Activated CD8-positive, alpha-beta memory T cell treated with anti-CD3 and anti-CD28 coated beads, Interleukin-2, amount 50 U/mL, for 24 hours (primary cell): ENCODE measurements around the gene DNPH1.

Experiments used
- DNase-seq: peaks from one replicate; pipeline ENCODE4 v3.0.0-alpha.2; 2020; ENCODE audit errors: extremely low read depth

The DNPH1 gene

GRCh38 chr6:43215066-43215465 is 14.2 kb downstream of the DNPH1 start:
- DNase-seq: no peak

GRCh38 chr6:43213431-43213830 is 15.8 kb downstream of the DNPH1 start:
- no peak for DNase-seq

- no peak for DNase-seq
These were observed 17.3 kb downstream of the DNPH1 start for GRCh38 chr6:43211955-43212354.

- no peak for DNase-seq
These were observed 22.0 kb downstream of the DNPH1 start for GRCh38 chr6:43207286-43207685.

GRCh38 chr6:43205849-43206248 is 23.4 kb downstream of the DNPH1 start:
- no peak for DNase-seq

- DNase-seq: no peak
These were observed 24.8 kb downstream of the DNPH1 start for GRCh38 chr6:43204271-43205105.

GRCh38 chr6:43203718-43204095 is 25.6 kb downstream of the DNPH1 start:
- no peak for DNase-seq

GRCh38 chr6:43203029-43203717 is 26.1 kb downstream of the DNPH1 start:
- DNase-seq: no peak

GRCh38 chr6:43202451-43202850 is 26.8 kb downstream of the DNPH1 start:
- no peak for DNase-seq

- no peak for DNase-seq
These were observed 28.7 kb downstream of the DNPH1 start for GRCh38 chr6:43200541-43200940.

- DNase-seq: no peak
These were observed 29.4 kb downstream of the DNPH1 start for GRCh38 chr6:43199912-43200311.

GRCh38 chr6:43196337-43196736 is 32.9 kb downstream of the DNPH1 start:
- DNase-seq: no peak

- no peak for DNase-seq
These were observed 35.4 kb downstream of the DNPH1 start for GRCh38 chr6:43193929-43194328.

- no peak for DNase-seq
These were observed 36.4 kb downstream of the DNPH1 start for GRCh38 chr6:43192911-43193310.

- no peak for DNase-seq
These were observed 39.4 kb downstream of the DNPH1 start for GRCh38 chr6:43189776-43190304.

- DNase-seq: no peak
These were observed 40.9 kb downstream of the DNPH1 start for GRCh38 chr6:43188426-43188825.

- DNase-seq: no peak
These were observed 41.5 kb downstream of the DNPH1 start for GRCh38 chr6:43187821-43188220.

GRCh38 chr6:43186706-43187105 is 42.6 kb downstream of the DNPH1 start:
- DNase-seq: no peak

- DNase-seq: no peak
These were observed 43.3 kb downstream of the DNPH1 start for GRCh38 chr6:43186019-43186418.

GRCh38 chr6:43185391-43185985 is 43.8 kb downstream of the DNPH1 start:
- no peak for DNase-seq

- DNase-seq: no peak
These were observed 44.9 kb downstream of the DNPH1 start for GRCh38 chr6:43184268-43184985.

GRCh38 chr6:43183441-43183840 is 45.8 kb downstream of the DNPH1 start:
- DNase-seq: no peak
